Fibroblast of lung (primary cell): ENCODE measurements around the gene ADCK2.
"Not testable (repeated sequence)": the region's sequence is repeated elsewhere in the genome, so short reads cannot be mapped to it uniquely, and the experiment has no call there.

Experiments
- CTCF ChIP-seq, 2 donors: IDR thresholded peaks in 1 of 2; conservative IDR thresholded peaks in 1 of 2; 1 replicate in 1 of 2; 2 replicates in 1 of 2; pipeline ENCODE4 v1.5.1; 2011 to 2012; ENCODE audit warnings: low read length in 2 of 2, control low read depth in 1 of 2, inconsistent platforms in 1 of 2, low read depth in 1 of 2, mild to moderate bottlenecking in 1 of 2
- EZH2 ChIP-seq: IDR thresholded peaks from 2 replicates; pipeline ENCODE4 v1.5.1; 2012; ENCODE audit warnings: low read length, control low read depth, mild to moderate bottlenecking; ENCODE audit errors: missing control alignments

GRCh38 chr7:140676956-140677355 is 4.2 kb downstream of the ADCK2 start:
- not testable (repeated sequence) for TF ChIP-seq CTCF (conservative IDR thresholded peaks at IDR 0.05 in 1 of 2, IDR thresholded peaks at IDR 0.05 in 1 of 2; ENCODE audit: low read depth in 1 of 2, low read length in 2 of 2); EZH2
